ENCODE data around the gene TERT. TPM values are rescaled to one million over a fixed set of nuclear protein-coding genes. Genes with fewer than 3 reads are reported as not detected.

TERT gene
- polyA plus RNA-seq, 1 donor from 2014 or later = not detected

GRCh38 chr5:1337489-1338195, 42.8 kb upstream of the TERT start:
- Histone ChIP-seq H3K27ac (ENCODE audit: low read length) (no peak overlapping the region), H3K79me2 (replicated peaks; ENCODE audit: insufficient read depth, low read length) (no peaks in the 10 kb centered on the region), H3K9me3 (ENCODE audit: low read length) (no peaks in the 10 kb centered on the region), H3F3A (ENCODE audit: insufficient read depth, low read length, poor library complexity, severe bottlenecking) (no peaks in the 10 kb centered on the region), H3K36me3 (ENCODE audit: insufficient read depth, low read length) (no peaks in the 10 kb centered on the region), H3K27me3 (ENCODE audit: insufficient read depth, low read depth, low read length) (no peaks in the 10 kb centered on the region), H3K4me2 (ENCODE audit: low read length) (no peak overlapping the region), H3K4me3 (ENCODE audit: low read length) (no peak overlapping the region), H3K9ac (ENCODE audit: low read length) (no peak overlapping the region), H2AFZ (ENCODE audit: low read depth, low read length) (no peak overlapping the region), H3K9me2 (ENCODE audit: insufficient read depth, low read length) (no peaks in the 10 kb centered on the region), H4K20me1 (ENCODE audit: insufficient read depth) (no peaks in the 10 kb centered on the region)
- no peak for TF ChIP-seq POLR2AphosphoS5 (IDR thresholded peaks at IDR 0.05)
- TF ChIP-seq EP300 (conservative IDR thresholded peaks at IDR 0.05; ENCODE audit: poor library complexity, severe bottlenecking) = no peak
- no peak for TF ChIP-seq MXI1 (conservative IDR thresholded peaks at IDR 0.05; ENCODE audit: poor library complexity, severe bottlenecking)
- TF ChIP-seq TAF1 (IDR thresholded peaks at IDR 0.05; ENCODE audit: low read depth) = no peak
- TF ChIP-seq SMC3 (conservative IDR thresholded peaks at IDR 0.05; ENCODE audit: poor library complexity) = no peak
- no peak for TF ChIP-seq RAD21 (conservative IDR thresholded peaks at IDR 0.05)
- TF ChIP-seq EZH2 (IDR thresholded peaks at IDR 0.05; ENCODE audit: borderline replicate concordance, insufficient read depth, low read length, poor library complexity, severe bottlenecking) = no peak
- TF ChIP-seq CTCF (IDR thresholded peaks at IDR 0.05; ENCODE audit: poor library complexity, severe bottlenecking) = no peak
- no peak for TF ChIP-seq REST (IDR thresholded peaks at IDR 0.05; ENCODE audit: borderline replicate concordance)

- TF ChIP-seq TAF1 (IDR thresholded peaks at IDR 0.05; ENCODE audit: low read depth) (no peak), REST (IDR thresholded peaks at IDR 0.05; ENCODE audit: borderline replicate concordance) (no peak), RAD21 (conservative IDR thresholded peaks at IDR 0.05) (no peak), POLR2AphosphoS5 (IDR thresholded peaks at IDR 0.05) (no peak), MXI1 (conservative IDR thresholded peaks at IDR 0.05; ENCODE audit: poor library complexity, severe bottlenecking) (no peak), CTCF (IDR thresholded peaks at IDR 0.05; ENCODE audit: poor library complexity, severe bottlenecking) (no peak), SMC3 (conservative IDR thresholded peaks at IDR 0.05; ENCODE audit: poor library complexity) (no peak), EZH2 (IDR thresholded peaks at IDR 0.05; ENCODE audit: borderline replicate concordance, insufficient read depth, low read length, poor library complexity, severe bottlenecking) (no peak), EP300 (conservative IDR thresholded peaks at IDR 0.05; ENCODE audit: poor library complexity, severe bottlenecking) (no peak)
- no peak overlapping the region for H2AFZ ChIP-seq (ENCODE audit: low read depth, low read length)
- H3K9me2 ChIP-seq (ENCODE audit: insufficient read depth, low read length) = no peaks in the 10 kb centered on the region
- no peaks in the 10 kb centered on the region for H3K36me3 ChIP-seq (ENCODE audit: insufficient read depth, low read length)
- H3K4me2 ChIP-seq (ENCODE audit: low read length) = no peak overlapping the region
- no peaks in the 10 kb centered on the region for H3K9me3 ChIP-seq (ENCODE audit: low read length)
- H3K27ac ChIP-seq (ENCODE audit: low read length) = no peak overlapping the region
- no peak overlapping the region for H3K9ac ChIP-seq (ENCODE audit: low read length)
- H3K4me3 ChIP-seq (ENCODE audit: low read length) = no peak overlapping the region
- no peaks in the 10 kb centered on the region for H3F3A ChIP-seq (ENCODE audit: insufficient read depth, low read length, poor library complexity, severe bottlenecking)
- H4K20me1 ChIP-seq (ENCODE audit: insufficient read depth) = no peaks in the 10 kb centered on the region
- no peaks in the 10 kb centered on the region for H3K79me2 ChIP-seq (replicated peaks; ENCODE audit: insufficient read depth, low read length)
- no peaks in the 10 kb centered on the region for H3K27me3 ChIP-seq (ENCODE audit: insufficient read depth, low read depth, low read length)
Observed at GRCh38 chr5:1336749-1337488, 42.1 kb upstream of the TERT start.

All from neural cell (in vitro differentiated cells).